ENCODE results near the gene MTHFR.

Gene MTHFR

GRCh38 chr1:11761988-11762406 is 43.8 kb downstream of the MTHFR start, which contains the start of gene C1orf167:
TSS of gene C1orf167 (plus strand) at chr1:11762193. CDS start at chr1:11764401, 2,208 bp downstream.
- in situ Hi-C loops (cut with HindIII; ENCODE audit: low sequenced_read_pairs): no loop called here

GRCh38 chr1:11761285-11761684 is 44.5 kb downstream of the MTHFR start:
- in situ Hi-C loops (cut with HindIII; ENCODE audit: low sequenced_read_pairs): no loop called here

GRCh38 chr1:11759791-11760190 is 46.0 kb downstream of the MTHFR start:
- in situ Hi-C loops (cut with HindIII; ENCODE audit: low sequenced_read_pairs): no loop called here

GRCh38 chr1:11757047-11757446 is 48.7 kb downstream of the MTHFR start:
- in situ Hi-C loops (cut with HindIII; ENCODE audit: low sequenced_read_pairs): no loop called here

- in situ Hi-C loops (cut with HindIII; ENCODE audit: low sequenced_read_pairs): no loop called here
Observed at GRCh38 chr1:11753555-11754208, 52.1 kb downstream of the MTHFR start.

- in situ Hi-C loops (cut with HindIII; ENCODE audit: low sequenced_read_pairs): no loop called here
Observed at GRCh38 chr1:11752359-11753088, 53.2 kb downstream of the MTHFR start.

GRCh38 chr1:11751087-11751486 is 54.7 kb downstream of the MTHFR start:
- in situ Hi-C loops (cut with HindIII; ENCODE audit: low sequenced_read_pairs): no loop called here

- in situ Hi-C loops (cut with HindIII; ENCODE audit: low sequenced_read_pairs): no loop called here
Observed at GRCh38 chr1:11749996-11750395, 55.8 kb downstream of the MTHFR start.

GRCh38 chr1:11749203-11749689 is 56.5 kb downstream of the MTHFR start:
- in situ Hi-C loops (cut with HindIII; ENCODE audit: low sequenced_read_pairs): no loop called here

- in situ Hi-C loops (cut with HindIII; ENCODE audit: low sequenced_read_pairs): no loop called here
Observed at GRCh38 chr1:11748294-11749202, 57.2 kb downstream of the MTHFR start.

GRCh38 chr1:11746795-11747487 is 58.8 kb downstream of the MTHFR start:
- in situ Hi-C loops (cut with HindIII; ENCODE audit: low sequenced_read_pairs): no loop called here

- in situ Hi-C loops (cut with HindIII; ENCODE audit: low sequenced_read_pairs): no loop called here
Observed at GRCh38 chr1:11746092-11746491, 59.7 kb downstream of the MTHFR start.

GRCh38 chr1:11744287-11744686 is 61.5 kb downstream of the MTHFR start:
- in situ Hi-C loops (cut with HindIII; ENCODE audit: low sequenced_read_pairs): no loop called here

- in situ Hi-C loops (cut with HindIII; ENCODE audit: low sequenced_read_pairs): no loop called here
Observed at GRCh38 chr1:11741919-11742558, 63.7 kb downstream of the MTHFR start.

GRCh38 chr1:11741482-11741881 is 64.3 kb downstream of the MTHFR start:
- in situ Hi-C loops (cut with HindIII; ENCODE audit: low sequenced_read_pairs): no loop called here

- in situ Hi-C loops (cut with HindIII; ENCODE audit: low sequenced_read_pairs): no loop called here
Observed at GRCh38 chr1:11740258-11741192, 65.2 kb downstream of the MTHFR start.

GRCh38 chr1:11738783-11739182 is 67.0 kb downstream of the MTHFR start:
- in situ Hi-C loops (cut with HindIII; ENCODE audit: low sequenced_read_pairs): no loop called here

- in situ Hi-C loops (cut with HindIII; ENCODE audit: low sequenced_read_pairs): no loop called here
Observed at GRCh38 chr1:11738096-11738495, 67.7 kb downstream of the MTHFR start.

Measured in DLD1 (cell line).